ENCODE results near the gene ME2.
"Not testable (repeated sequence)": the region's sequence is repeated elsewhere in the genome, so short reads cannot be mapped to it uniquely, and the experiment has no call there.

Gene ME2

DNA sequence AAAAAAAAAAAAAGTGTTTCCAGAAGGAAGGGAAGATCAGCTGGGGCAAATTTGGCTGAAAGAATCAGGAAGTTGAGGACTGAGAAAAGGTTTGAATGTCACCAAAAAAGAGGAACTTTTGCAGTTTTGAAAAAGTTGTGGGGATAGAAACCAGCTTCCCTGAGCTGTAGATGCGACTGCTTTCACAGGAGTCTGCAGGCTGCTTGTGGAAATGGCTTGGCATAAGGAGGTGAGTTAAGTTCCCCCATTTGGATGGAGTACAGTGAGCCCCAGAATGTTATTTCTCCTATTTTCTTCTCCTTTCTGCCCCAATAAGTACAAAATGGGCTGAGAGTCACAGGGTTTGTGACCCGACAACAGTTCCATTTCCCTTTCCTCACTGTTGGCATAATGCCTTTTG lies 16.5 kb upstream of the ME2 start:
- no peak for DNase-seq

DNA sequence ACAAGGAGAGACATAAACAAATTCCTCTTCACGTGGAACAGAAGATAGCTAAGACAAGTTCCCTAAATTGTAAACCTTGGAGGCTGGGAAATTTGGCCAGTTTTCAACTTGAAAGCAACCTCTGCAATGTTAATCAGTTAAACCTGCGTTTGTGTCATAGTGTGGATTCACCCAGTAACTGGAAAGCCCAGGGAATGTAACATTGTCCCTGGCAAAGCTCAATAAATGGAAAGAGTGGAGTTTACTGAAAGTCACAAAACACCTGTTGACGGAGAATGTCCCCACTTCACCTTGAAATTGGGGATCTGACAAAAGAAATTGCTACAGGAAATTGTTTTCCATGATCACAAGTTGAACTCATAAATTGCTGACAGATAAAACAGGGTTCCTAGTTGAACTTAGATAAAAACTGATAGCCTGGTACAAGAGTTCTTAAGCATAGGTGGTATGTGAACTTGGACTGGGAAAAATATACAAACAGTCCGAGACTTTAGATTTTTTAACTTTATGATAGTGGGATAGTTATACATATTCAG lies 15.0 kb upstream of the ME2 start:
- no peak for DNase-seq

GRCh38 chr18:50866765-50867164 lies 12.2 kb upstream of the ME2 start:
- no peak for DNase-seq

GRCh38 chr18:50869150-50869549 lies 9.8 kb upstream of the ME2 start:
- DNase-seq = no peak

GRCh38 chr18:50870138-50870845 lies 8.6 kb upstream of the ME2 start:
- DNase-seq = no peak

GRCh38 chr18:50871846-50872245 lies 7.1 kb upstream of the ME2 start:
- DNase-seq = no peak

DNA sequence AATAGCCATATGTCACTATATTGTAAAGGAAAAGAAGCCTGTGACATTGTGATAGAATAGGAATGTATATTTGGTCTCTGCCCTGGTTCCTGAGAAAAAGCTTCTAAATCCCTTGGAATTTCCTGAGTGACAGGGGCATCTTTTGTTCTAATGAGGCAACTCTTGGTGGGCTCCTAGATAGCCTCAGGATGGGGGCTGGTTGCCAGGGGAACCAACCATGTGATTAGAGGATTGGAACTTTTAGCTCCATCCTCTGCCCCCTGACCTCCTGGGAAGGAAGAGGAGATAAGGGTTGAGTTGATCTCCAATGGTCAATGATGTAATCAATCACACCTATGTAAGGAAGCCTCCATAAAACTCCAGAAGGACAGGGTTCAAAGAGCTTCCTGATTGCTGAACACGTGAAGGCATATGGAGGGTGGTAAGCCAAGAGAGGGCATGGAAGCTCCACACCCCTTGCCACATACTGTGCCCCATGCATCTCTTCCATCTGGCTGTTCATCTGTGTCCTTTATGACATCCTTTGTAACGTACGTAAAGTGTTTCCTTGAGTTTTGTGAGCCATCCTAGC lies 2.9 kb upstream of the ME2 start:
- DNase-seq = no peak

DNA sequence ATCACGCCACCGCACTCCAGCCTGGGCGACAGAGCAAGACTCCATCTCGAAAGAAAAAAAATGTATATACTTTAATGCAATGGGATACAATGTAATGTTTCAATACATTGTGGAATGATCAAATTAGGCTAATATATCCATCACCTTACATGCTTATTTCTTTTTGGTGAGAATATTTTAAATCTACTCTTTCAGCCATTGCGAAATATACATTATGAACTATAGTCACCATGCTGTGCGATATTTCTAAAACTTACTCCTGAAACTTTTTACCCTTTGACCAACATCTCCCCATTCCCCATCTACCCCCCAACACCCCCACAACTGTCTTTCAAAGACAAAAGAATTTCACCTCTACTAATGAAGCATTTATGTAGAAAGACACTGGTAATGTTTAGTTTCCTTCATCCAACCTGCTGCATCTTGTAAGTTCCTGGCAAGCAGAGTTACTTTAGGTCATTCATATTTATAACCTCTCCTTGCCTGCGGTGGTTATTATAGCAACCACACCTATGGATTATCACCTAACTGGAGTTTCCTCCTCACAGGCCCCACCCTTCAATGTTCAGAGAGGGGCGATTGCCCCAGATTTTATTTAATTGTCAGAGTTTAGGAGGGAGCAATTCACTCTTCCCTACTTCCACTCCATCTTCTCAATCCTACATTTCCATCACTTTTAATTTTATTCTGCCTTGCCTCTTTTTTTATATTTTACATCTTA lies 1.2 kb upstream of the ME2 start:
- DNase-seq = no peak

GRCh38 chr18:50879302-50880118 lies 592 bp downstream of the ME2 start:
- no peak for DNase-seq

GRCh38 chr18:50880119-50880465 lies 1.2 kb downstream of the ME2 start:
- DNase-seq = no peak

- DNase-seq = not testable (repeated sequence)
These were observed 2.0 kb downstream of the ME2 start for GRCh38 chr18:50880944-50881343.

DNA sequence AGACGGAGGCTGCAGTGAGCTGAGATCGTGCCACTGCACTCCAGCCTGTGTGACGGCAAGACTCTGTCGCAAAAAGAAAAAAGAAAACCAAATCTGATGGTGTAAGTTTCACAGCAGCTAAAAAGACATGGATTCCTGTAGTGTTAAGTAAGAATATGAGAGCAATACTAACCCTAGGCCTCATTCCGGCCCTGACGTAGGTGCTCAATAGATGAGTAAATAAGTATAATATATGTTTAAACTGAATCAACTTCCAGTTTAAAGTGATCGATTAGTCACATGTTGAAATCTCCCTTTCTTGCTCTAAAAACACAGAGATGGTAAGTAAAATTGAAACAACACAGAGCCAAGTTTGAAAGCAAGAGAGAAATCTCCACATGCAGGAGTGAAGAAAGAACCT lies 8.0 kb downstream of the ME2 start:
- no peak for DNase-seq

DNA sequence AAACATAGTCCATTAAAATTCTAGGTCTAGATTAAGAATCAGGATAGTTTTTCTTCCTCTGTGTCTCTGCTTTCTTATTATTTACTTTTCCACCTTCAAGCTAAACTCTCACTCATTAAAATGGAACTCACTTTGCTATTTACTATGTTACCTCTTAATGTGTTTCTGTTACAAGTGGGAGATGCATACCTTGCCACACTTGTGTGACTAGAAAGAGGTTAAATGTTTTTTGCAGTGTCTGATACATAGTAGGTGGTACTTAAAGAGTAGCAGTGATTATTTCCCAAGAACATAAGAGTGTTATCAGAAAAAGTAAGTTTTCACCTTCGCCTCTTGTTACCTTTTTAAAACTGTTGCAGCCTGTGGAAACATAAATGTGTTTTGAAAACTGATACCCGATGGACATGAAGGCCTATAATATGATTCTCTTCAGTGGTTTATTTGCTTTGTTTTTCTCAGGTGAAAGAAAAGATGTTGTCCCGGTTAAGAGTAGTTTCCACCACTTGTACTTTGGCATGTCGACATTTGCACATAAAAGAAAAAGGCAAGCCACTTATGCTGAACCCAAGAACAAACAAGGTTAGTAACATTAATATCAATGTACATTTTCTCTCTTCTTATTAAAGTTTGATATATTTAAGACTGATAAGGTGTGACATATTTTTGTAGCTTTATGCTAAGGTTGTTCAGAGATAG lies 16.6 kb downstream of the ME2 start:
- DNase-seq = no peak

GRCh38 chr18:50896093-50896492 lies 17.2 kb downstream of the ME2 start:
- no peak for DNase-seq

- no peak for DNase-seq
These were observed 20.0 kb downstream of the ME2 start for GRCh38 chr18:50898919-50899318.

DNA sequence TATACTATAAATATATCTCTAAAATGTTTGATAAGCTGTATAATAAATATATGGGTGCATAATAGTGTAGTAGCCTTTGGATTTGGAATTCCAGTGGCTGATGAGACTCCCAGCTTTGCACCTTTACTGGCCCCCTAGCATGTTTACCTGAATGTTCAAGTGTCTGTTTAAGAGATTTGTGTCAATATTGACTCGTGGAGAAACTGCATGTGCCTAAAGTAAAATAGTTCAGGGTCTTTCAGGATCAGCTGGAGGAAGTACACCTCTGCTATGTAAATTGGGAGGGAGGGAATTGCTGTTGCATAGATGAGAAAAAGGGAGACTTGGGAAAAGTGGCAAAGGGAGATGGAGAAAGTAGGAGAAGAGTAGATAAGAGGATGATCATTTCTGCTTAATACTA lies 23.9 kb downstream of the ME2 start:
- no peak for DNase-seq

GRCh38 chr18:50906843-50907242 lies 27.9 kb downstream of the ME2 start:
- no peak for DNase-seq

- no peak for DNase-seq
These were observed 30.3 kb downstream of the ME2 start for GRCh38 chr18:50909261-50909660.

- no peak for DNase-seq
These were observed 32.1 kb downstream of the ME2 start for GRCh38 chr18:50911006-50911405.

DNA sequence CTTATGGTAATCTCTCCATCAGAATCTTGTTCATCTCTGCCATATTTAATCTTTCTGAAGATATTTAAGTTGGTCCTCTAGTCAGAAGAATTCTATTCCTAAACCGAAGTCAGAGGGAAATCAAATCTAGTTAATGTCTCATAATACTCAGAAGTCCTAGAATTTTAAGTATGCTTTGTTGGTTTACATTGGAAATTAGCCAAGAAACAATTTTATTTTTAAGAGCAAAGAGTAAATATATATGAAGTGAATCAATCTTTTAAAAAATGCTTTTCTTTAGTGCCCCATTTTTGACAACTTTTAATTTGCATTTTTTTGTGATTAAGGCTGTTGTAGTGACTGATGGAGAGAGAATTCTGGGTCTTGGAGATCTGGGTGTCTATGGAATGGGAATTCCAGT lies 38.1 kb downstream of the ME2 start:
- no peak for DNase-seq

GRCh38 chr18:50918153-50918552 lies 39.2 kb downstream of the ME2 start:
- no peak for DNase-seq

- no peak for DNase-seq
These were observed 45.5 kb downstream of the ME2 start for GRCh38 chr18:50924372-50924771.

DNA sequence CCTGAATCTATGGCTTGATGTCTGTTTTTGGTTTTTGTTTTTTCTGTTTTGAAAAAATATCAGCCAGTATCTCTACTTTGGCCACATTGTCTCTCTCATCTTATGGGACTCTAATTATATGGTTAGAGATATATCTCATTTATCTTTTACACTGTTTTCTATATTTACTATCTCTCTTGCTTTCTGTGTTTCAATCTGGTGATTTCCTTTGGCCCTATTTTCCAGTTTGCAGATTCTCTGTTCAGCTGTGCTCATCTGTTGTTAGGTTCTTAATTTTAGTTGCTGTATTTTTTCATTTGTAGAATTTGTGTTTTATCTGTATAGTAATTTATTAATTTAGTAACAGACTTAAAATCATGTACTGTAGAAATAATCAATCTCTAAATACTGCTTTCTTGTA lies 47.6 kb downstream of the ME2 start:
- no peak for DNase-seq
